Fibroblast of lung (primary cell): ENCODE measurements around the gene TNNT1.

Experiments used
- CTCF ChIP-seq, 2 donors: IDR thresholded peaks in 1 of 2; conservative IDR thresholded peaks in 1 of 2; 1 replicate in 1 of 2; 2 replicates in 1 of 2; pipeline ENCODE4 v1.5.1; 2011 to 2012; ENCODE audit warnings: low read length in 2 of 2, control low read depth in 1 of 2, inconsistent platforms in 1 of 2, low read depth in 1 of 2, mild to moderate bottlenecking in 1 of 2
- EZH2 ChIP-seq: IDR thresholded peaks from 2 replicates; pipeline ENCODE4 v1.5.1; 2012; ENCODE audit warnings: low read length, control low read depth, mild to moderate bottlenecking; ENCODE audit errors: missing control alignments

- TF ChIP-seq CTCF (conservative IDR thresholded peaks at IDR 0.05 in 1 of 2, IDR thresholded peaks at IDR 0.05 in 1 of 2; ENCODE audit: low read depth in 1 of 2, low read length in 2 of 2) (no peak), EZH2 (no peak)
Measured at GRCh38 chr19:55174425-55175116, 25.6 kb upstream of the TNNT1 start.
